Measurements from ENCODE around the gene ZBTB24.
A peak's percentile ranks its signal among the peaks of the same experiment; 100 is the strongest.
"Not testable (repeated sequence)": the region's sequence is repeated elsewhere in the genome, so short reads cannot be mapped to it uniquely, and the experiment has no call there.

ZBTB24 gene

GRCh38 chr6:109471105-109471810 is 11.8 kb downstream of the ZBTB24 start:
- DNase-seq (ENCODE audit: low read depth): no peak

- DNase-seq (ENCODE audit: low read depth): no peak
Measured at GRCh38 chr6:109469591-109470189, 13.3 kb downstream of the ZBTB24 start.

GRCh38 chr6:109467696-109468095 is 15.3 kb downstream of the ZBTB24 start:
- DNase-seq (ENCODE audit: low read depth): no peak

- no peak for DNase-seq (ENCODE audit: low read depth)
Measured at GRCh38 chr6:109466212-109466923, 16.7 kb downstream of the ZBTB24 start.

GRCh38 chr6:109465772-109466171 is 17.2 kb downstream of the ZBTB24 start:
- DNase-seq (ENCODE audit: low read depth): no peak

GRCh38 chr6:109461733-109462526 is 21.1 kb downstream of the ZBTB24 start:
- DNase-seq (ENCODE audit: low read depth): no peak

- not testable (repeated sequence) for DNase-seq (ENCODE audit: low read depth)
Measured at GRCh38 chr6:109461205-109461604, 21.8 kb downstream of the ZBTB24 start.

GRCh38 chr6:109460161-109460829 is 22.7 kb downstream of the ZBTB24 start:
- no peak for DNase-seq (ENCODE audit: low read depth)

GRCh38 chr6:109458774-109459531 is 24.1 kb downstream of the ZBTB24 start:
- no peak for DNase-seq (ENCODE audit: low read depth)

- DNase-seq (ENCODE audit: low read depth): no peak
Measured at GRCh38 chr6:109457562-109457996, 25.4 kb downstream of the ZBTB24 start.

- DNase-seq (ENCODE audit: low read depth): no peak
Measured at GRCh38 chr6:109456710-109457561, 26.1 kb downstream of the ZBTB24 start.

- no peak for DNase-seq (ENCODE audit: low read depth)
Measured at GRCh38 chr6:109456111-109456583, 26.9 kb downstream of the ZBTB24 start.

- peak; percentile 21 for DNase-seq (ENCODE audit: low read depth)
Measured at GRCh38 chr6:109455437-109456110, 27.4 kb downstream of the ZBTB24 start, which contains the start of gene MICAL1. MICAL1 (minus strand) TSS chr6:109455772; CDS start chr6:109454196, 1,576 bp downstream.

- DNase-seq (ENCODE audit: low read depth): no peak
Measured at GRCh38 chr6:109454496-109455436, 28.3 kb downstream of the ZBTB24 start.

GRCh38 chr6:109453594-109454495 is 29.2 kb downstream of the ZBTB24 start:
- no peak for DNase-seq (ENCODE audit: low read depth)

- DNase-seq (ENCODE audit: low read depth): no peak
Measured at GRCh38 chr6:109453156-109453555, 29.9 kb downstream of the ZBTB24 start.

- DNase-seq (ENCODE audit: low read depth): no peak
Measured at GRCh38 chr6:109452181-109452580, 30.8 kb downstream of the ZBTB24 start.
